Panc1 (cell line): ENCODE data around the gene PLCL1. TPM values are rescaled to one million over a fixed set of nuclear protein-coding genes. Genes with fewer than 3 reads are reported as not detected.

ENCODE experiments used
- ATAC-seq: fragments of 200-7000 bp; cut with Tn5 transposase; 2 replicates; pipeline ENCODE4 v1.9.1; 2020; ENCODE audit warnings: mild to moderate bottlenecking, moderate library complexity
- BruUV-seq: library from RNA; stranded (reverse); fragments of 400-500 nt; replicated peaks from 2 replicates; lab custom pipeline; 2021; lab: Mats Ljungman, UMichigan
- CTCF ChIA-PET: fragments of 300-600 bp; sonication (Branson Sonifier 250); formaldehyde crosslinking; loops from one replicate; lab custom pipeline; 2022; ENCODE audit warnings: antibody characterized with exemption; lab: Charles Lee
- POLR2A ChIA-PET: fragments of 300-600 bp; sonication (Branson Sonifier 250); formaldehyde crosslinking; loops from one replicate; lab custom pipeline; 2022; ENCODE audit warnings: antibody characterized with exemption; lab: Charles Lee
- DNase-seq: peaks from one replicate; pipeline ENCODE4 v3.0.0-alpha.2; 2010; ENCODE audit warnings: low read depth, low spot score
- H3K27ac ChIP-seq: 2 replicates; pipeline ENCODE4 v1.5.1; 2011; ENCODE audit warnings: mild to moderate bottlenecking, low read length, inconsistent platforms
- H3K27me3 ChIP-seq: fragments of 200-500 bp; sonication (Bioruptor generic); 2 replicates; pipeline ENCODE4 v1.6.0; 2014; ENCODE audit warnings: low read length, inconsistent platforms; ENCODE audit not compliant: control insufficient read depth, insufficient read depth
- H3K36me3 ChIP-seq: fragments of 200-500 bp; sonication (Bioruptor generic); 2 replicates; pipeline ENCODE4 v1.5.1; 2014; ENCODE audit warnings: inconsistent platforms, mild to moderate bottlenecking, low read length, moderate library complexity; ENCODE audit not compliant: control insufficient read depth, insufficient read depth
- H3K4me1 ChIP-seq: 2 replicates; pipeline ENCODE4 v1.5.1; 2011; ENCODE audit warnings: inconsistent platforms, mild to moderate bottlenecking, low read length, moderate library complexity; ENCODE audit not compliant: control insufficient read depth, insufficient read depth
- H3K4me3 ChIP-seq, 2 experiments: 2 replicates each; pipeline ENCODE4 v1.5.1; 2011 to 2012; ENCODE audit warnings: low read depth in 2 of 2, low read length in 2 of 2, mild to moderate bottlenecking in 2 of 2, inconsistent platforms in 1 of 2, moderate library complexity in 1 of 2
- H3K9me3 ChIP-seq: fragments of 200-500 bp; sonication (Bioruptor generic); 2 replicates; pipeline ENCODE4 v1.5.1; 2014; ENCODE audit warnings: low read depth, mild to moderate bottlenecking, inconsistent platforms, low read length, moderate library complexity; ENCODE audit not compliant: control insufficient read depth, insufficient read depth
- CTCF ChIP-seq: fragments of 450-650 bp; IDR thresholded peaks from 2 replicates; pipeline ENCODE4 v1.5.1; 2017; ENCODE audit warnings: mild to moderate bottlenecking
- POLR2AphosphoS5 ChIP-seq: IDR thresholded peaks from 2 replicates; pipeline ENCODE4 v1.6.1; 2012; ENCODE audit warnings: mild to moderate bottlenecking, low read depth, low read length, moderate library complexity
- REST ChIP-seq, 2 experiments: IDR thresholded peaks; 2 replicates each; pipeline ENCODE4 v1.6.1; 2011 to 2012; ENCODE audit warnings: low read depth in 2 of 2, control low read depth in 1 of 2, low read length in 1 of 2, mild to moderate bottlenecking in 1 of 2, moderate library complexity in 1 of 2; ENCODE audit not compliant: insufficient read depth in 1 of 2
- SIN3A ChIP-seq: IDR thresholded peaks from 2 replicates; pipeline ENCODE4 v1.6.1; 2012; ENCODE audit warnings: low read depth, mild to moderate bottlenecking, low read length, moderate library complexity, borderline replicate concordance; ENCODE audit not compliant: insufficient read depth
- TCF7L2 ChIP-seq: IDR thresholded peaks from 2 replicates; pipeline ENCODE4 v1.6.1; 2011; ENCODE audit warnings: mild to moderate bottlenecking, low read depth, low read length, inconsistent platforms
- in situ Hi-C: cut with HindIII; loops from 2 replicates; pipeline ENCODE4 v1.10.0; 2016; ENCODE audit warnings: low sequenced_read_pairs, low pct_unique_long_range_greater_than_20kb
- intact Hi-C: fragments of 100-400 bp; cut with micrococcal nuclease; formaldehyde crosslinking; loops from one replicate; pipeline ENCODE4 v1.10.0; 2022; ENCODE audit not compliant: unreplicated experiment
- total RNA-seq: library from RNA; stranded (reverse); gene quantifications from one replicate; pipeline ENCODE4 v1.2.1, GENCODE V29; 2021; ENCODE audit not compliant: unreplicated experiment

Gene PLCL1
- total RNA-seq, 1 experiment from 2014 or later: not detected

DNA sequence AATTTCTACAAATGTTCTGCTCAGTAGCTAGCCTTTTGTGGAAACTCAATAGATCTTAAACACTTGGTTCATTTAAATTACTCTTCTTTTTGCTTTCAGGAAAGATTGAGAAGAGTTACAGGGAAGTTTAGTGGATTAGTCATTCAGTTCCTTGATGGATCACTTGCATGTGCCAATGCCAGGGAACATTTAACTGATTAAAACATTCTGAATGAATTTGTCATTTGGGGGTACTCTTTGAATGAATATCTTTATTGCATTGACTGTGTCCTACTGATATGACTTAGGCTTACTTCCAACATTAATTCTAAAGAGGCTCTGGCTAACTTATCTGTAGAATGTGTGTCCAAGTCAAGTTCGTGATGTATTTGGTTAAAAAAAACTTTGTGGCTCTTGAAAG is 199.8 kb downstream of the PLCL1 start:
- Histone ChIP-seq H3K36me3 (no peaks in the 10 kb centered on the region), H3K27me3 (no peaks in the 10 kb centered on the region), H3K4me1 (no peaks in the 10 kb centered on the region), H3K9me3 (no peaks in the 10 kb centered on the region), H3K27ac (no peak overlapping the region), H3K4me3 (no peak overlapping the region)
- no TSS peak for BruUV-seq
- DNase-seq: no peak
- no peak for ATAC-seq
- no peak for TF ChIP-seq CTCF
- no peak for TF ChIP-seq POLR2AphosphoS5
- TF ChIP-seq TCF7L2: no peak
- TF ChIP-seq SIN3A: no peak
- no peak for TF ChIP-seq REST (IDR thresholded peaks at IDR 0.05; ENCODE audit: insufficient read depth in 1 of 2, low read depth in 2 of 2, low read length in 1 of 2)
- ChIA-PET CTCF (no interaction called here), POLR2A (no interaction called here)
- in situ Hi-C loops: no loop called here
- intact Hi-C loops: no loop called here

GRCh38 chr2:198004921-198005829 is 200.8 kb downstream of the PLCL1 start:
- no peaks in the 10 kb centered on the region for H3K9me3 ChIP-seq
- in situ Hi-C loops (no loop called here), intact Hi-C loops (no loop called here)
- H3K4me1 ChIP-seq: no peaks in the 10 kb centered on the region
- BruUV-seq: no TSS peak
- POLR2A ChIA-PET: no interaction called here
- H3K36me3 ChIP-seq: no peaks in the 10 kb centered on the region
- no peak for ATAC-seq
- no peak overlapping the region for H3K27ac ChIP-seq
- CTCF ChIA-PET: no interaction called here
- no peaks in the 10 kb centered on the region for H3K27me3 ChIP-seq
- no peak for DNase-seq
- no peak overlapping the region for H3K4me3 ChIP-seq
- TF ChIP-seq CTCF (no peak), SIN3A (no peak), TCF7L2 (no peak), POLR2AphosphoS5 (no peak), REST (IDR thresholded peaks at IDR 0.05; ENCODE audit: insufficient read depth in 1 of 2, low read depth in 2 of 2, low read length in 1 of 2) (no peak)
